ENCODE data around the gene CHD2.
"Not testable (repeated sequence)": the region's sequence is repeated elsewhere in the genome, so short reads cannot be mapped to it uniquely, and the experiment has no call there.

The CHD2 gene

GRCh38 chr15:93035092-93035915 is 135.2 kb downstream of the CHD2 start:
- DNase-seq (ENCODE audit: low spot score) = no peak

DNA sequence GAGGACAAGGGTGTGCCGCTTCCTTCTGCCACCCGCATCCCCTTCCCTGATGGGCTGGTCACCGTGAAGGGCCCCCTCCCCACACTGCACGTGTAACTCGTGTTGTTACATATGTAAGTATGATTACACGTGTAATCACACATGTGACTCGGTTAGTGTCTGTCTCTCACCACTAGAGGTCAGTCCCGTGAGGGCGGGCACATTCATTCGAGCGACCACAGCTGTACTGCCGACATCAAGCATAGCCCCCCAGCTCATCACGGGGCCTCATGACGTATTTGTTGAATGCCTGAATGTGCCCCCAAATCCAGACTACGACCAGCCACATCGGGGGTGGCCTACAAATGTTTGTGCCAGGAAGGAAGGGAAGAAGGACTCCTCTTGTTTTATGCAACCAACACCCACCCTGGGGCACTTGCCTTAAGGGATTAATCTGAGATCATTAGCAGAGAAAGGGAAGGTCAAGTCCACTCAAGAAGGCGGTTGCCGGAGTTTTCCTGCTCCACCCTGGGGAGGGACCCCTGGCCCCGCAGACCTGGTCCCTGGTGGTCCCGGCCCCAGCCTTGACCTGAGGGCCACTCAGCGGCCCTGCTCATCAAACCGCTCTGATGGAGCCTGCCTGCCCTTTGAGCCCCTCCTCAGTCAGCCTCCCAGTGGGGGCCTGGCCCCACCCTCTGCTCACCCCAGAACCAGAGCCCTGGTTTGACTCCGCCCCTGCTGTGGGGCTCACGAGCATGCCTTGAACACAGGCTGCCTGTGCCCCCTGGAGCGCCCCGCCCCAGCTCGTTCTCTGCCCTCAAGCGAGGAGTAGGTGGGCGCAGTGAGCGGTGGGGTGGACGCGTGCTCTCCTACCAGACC is 136.1 kb downstream of the CHD2 start:
- DNase-seq (ENCODE audit: low spot score) = peak; percentile 84

- no peak for DNase-seq (ENCODE audit: low spot score)
Measured at GRCh38 chr15:93036951-93037819, 137.1 kb downstream of the CHD2 start.

- DNase-seq (ENCODE audit: low spot score) = no peak
Measured at GRCh38 chr15:93037820-93038705, 137.9 kb downstream of the CHD2 start.

DNA sequence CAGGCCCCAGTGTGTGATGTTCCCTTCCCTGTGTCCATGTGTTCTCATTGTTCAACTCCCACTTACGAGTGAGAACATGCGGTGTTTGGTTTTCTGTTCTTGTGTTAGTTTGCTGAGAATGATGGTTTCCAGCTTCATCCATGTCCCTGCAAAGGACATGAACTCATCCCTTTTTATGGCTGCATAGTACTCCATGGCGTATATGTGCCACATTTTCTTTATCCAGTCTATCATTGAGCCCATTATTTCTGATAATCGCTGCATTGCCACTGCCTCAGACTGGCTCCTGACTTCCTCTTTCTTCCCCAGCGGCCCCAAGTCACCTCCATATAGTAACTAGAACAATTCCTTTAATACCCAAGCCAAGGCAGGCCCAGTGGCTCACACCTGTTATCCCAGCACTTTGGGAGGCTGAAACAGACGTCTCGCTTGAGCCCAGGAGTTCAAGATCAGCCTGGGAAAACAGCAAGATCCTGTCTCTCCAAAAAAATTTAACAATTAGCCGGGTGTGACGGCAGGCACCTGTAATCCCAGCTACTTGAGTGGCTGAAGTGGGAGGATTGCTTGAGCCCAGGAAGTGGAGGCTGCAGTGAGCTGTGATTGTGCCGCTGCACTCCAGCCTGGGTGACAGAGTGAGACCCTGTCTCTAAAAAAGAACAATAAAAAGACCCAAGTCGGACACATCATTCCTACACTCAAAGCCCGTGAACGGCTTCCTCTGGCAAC is 139.6 kb downstream of the CHD2 start:
- not testable (repeated sequence) for DNase-seq (ENCODE audit: low spot score)

- no peak for DNase-seq (ENCODE audit: low spot score)
Measured at GRCh38 chr15:93040288-93041158, 140.4 kb downstream of the CHD2 start.

- no peak for DNase-seq (ENCODE audit: low spot score)
Measured at GRCh38 chr15:93041159-93041547, 141.0 kb downstream of the CHD2 start.

DNA sequence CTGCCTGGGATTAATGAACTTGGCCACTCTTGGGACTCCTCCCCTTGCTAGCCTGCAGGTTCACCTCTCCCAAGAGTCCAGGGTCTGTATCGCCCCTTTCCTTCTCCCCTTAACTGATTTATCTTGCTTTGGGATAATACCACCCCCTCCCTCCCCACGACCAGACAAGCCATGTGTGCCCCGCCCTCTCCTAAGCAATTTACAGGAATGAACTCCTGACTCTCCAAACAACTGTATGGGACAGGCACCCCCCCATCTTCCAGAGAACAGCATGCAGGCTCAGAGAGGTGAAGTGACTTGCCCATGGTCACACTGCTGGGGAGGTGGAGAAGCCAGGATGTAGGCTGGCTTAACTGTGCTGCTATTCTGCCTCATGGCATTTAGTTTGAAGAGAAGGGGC is 142.1 kb downstream of the CHD2 start:
- no peak for DNase-seq (ENCODE audit: low spot score)

GRCh38 chr15:93042691-93043378 is 142.7 kb downstream of the CHD2 start:
- no peak for DNase-seq (ENCODE audit: low spot score)

GRCh38 chr15:93043621-93044300 is 143.6 kb downstream of the CHD2 start:
- no peak for DNase-seq (ENCODE audit: low spot score)

- DNase-seq (ENCODE audit: low spot score) = no peak
Measured at GRCh38 chr15:93044301-93045190, 144.4 kb downstream of the CHD2 start.

DNA sequence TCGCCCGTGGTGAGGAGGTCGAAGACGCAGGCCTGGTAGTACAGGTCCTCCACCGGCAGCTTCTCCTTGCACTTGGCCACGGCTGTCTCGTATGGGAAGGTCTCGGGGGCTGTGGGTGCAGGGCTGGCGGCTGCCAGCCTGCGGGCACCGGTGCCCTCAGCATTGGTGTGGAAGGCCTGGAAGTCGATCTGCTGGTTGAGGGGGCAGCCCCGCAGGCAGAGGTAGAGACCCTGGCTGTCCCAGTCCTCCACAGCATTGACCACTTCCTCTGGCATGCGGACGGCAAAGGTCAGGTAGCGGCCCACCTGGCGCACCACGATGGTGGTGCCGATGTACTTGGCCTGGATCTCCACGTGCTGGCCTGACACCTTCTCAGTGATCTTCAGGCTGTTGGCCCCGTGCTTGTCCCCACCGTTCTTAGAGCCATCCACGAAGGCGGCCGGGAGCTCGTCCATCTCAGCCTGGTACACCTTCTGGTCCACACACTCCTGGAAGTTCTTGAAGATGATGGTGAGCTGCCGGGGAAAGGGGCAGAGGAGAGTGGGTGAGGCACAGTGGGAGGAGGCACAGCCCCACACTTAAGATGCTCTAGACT is 145.2 kb downstream of the CHD2 start:
- DNase-seq (ENCODE audit: low spot score) = no peak

DNA sequence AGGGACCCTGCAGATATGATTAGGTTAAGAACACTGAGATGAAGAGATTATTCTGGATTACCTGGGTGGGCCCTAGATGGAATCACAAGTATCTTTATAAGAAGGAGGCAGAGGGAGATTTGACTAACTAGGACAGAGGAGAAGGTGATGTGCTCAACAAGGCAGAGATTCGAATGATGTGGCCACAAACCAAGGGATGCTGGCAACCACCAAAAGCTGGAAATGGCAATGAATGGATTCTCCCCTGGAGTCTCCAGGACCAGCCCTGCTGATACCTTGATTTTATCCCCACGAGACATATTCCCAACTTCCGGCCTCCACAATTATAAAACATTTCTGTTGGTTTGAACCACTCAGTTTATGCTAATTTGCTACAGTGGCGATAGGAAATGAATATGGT is 146.0 kb downstream of the CHD2 start:
- no peak for DNase-seq (ENCODE audit: low spot score)

DNA sequence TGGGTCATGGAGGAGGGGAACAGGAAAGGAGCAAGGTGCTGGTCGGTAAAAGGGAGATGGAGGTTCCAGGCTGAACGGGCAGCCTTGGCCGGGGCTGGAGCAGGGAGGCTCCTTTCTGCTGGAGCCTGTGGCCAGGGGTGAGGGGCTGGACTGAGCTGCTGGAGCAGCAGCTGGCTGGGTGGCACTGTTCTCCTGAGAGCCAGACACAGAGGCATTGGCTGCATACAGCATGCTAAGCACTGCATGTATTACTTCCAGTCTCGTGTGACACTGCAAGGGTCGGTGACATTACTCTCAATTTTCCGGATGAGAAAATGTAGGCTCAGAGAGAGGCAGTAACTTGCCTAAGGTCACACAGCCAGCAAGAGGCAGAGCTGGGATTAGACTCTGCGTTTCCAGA is 146.6 kb downstream of the CHD2 start:
- DNase-seq (ENCODE audit: low spot score) = no peak

- no peak for DNase-seq (ENCODE audit: low spot score)
Measured at GRCh38 chr15:93047621-93048425, 147.7 kb downstream of the CHD2 start.

- DNase-seq (ENCODE audit: low spot score) = no peak
Measured at GRCh38 chr15:93048426-93048721, 148.2 kb downstream of the CHD2 start.
